HepG2 (cell line): ENCODE measurements around the gene PTPN14. TPM values are rescaled to one million over a fixed set of nuclear protein-coding genes. Genes with fewer than 3 reads are reported as not detected.

Source experiments
- ATAC-seq: fragments of 200-7000 bp; cut with Tn5 transposase; 3 replicates; pipeline ENCODE4 v1.9.1; 2020; ENCODE audit warnings: mild to moderate bottlenecking, moderate library complexity
- BruUV-seq: library from RNA; stranded (reverse); fragments of 400-500 nt; replicated peaks from 2 replicates; lab custom pipeline; 2021; lab: Mats Ljungman, UMichigan
- CTCF ChIA-PET: fragments of 300-600 bp; formaldehyde crosslinking; extraction: SDS; loops from one replicate; lab custom pipeline; 2021; ENCODE audit warnings: low total read pairs, inconsistent platforms, low intra/inter-chr PET ratio; lab: Yijun Ruan, JAX
- POLR2A ChIA-PET: fragments of 350-600 bp; sonication (Branson Sonifier 250); formaldehyde crosslinking; loops from one replicate; lab custom pipeline; 2020; ENCODE audit warnings: antibody characterized with exemption, inconsistent platforms; lab: Yijun Ruan, JAX
- DNase-seq: peaks from one replicate; pipeline ENCODE4 v3.0.0-alpha.2; 2015; ENCODE audit warnings: low spot score
- FAIRE-seq: peaks from 3 replicates; lab custom pipeline; 2011; peaks lifted over from hg19 to GRCh38; lab: Jason Lieb, UNC
- H2AFZ ChIP-seq: one replicate; pipeline ENCODE4 v1.6.1; 2011; ENCODE audit warnings: low read length, inconsistent platforms
- H3K27ac ChIP-seq: fragments of 300-600 bp; 3 replicates; pipeline ENCODE4 v1.8.0; 2011; ENCODE audit warnings: mixed run types, mild to moderate bottlenecking, mixed read lengths, low read length, inconsistent platforms; ENCODE audit not compliant: insufficient read depth; ENCODE audit errors: extremely low read length
- H3K27me3 ChIP-seq, 2 experiments: fragments of 200-600 bp in 1 of 2; 2 replicates in 1 of 2; 3 replicates in 1 of 2; pipeline versions ENCODE4 v1.6.0 to v1.8.0; 2011; ENCODE audit warnings: low read length in 2 of 2, mild to moderate bottlenecking in 2 of 2, moderate library complexity in 2 of 2, inconsistent platforms in 1 of 2; ENCODE audit not compliant: insufficient read depth in 2 of 2, control insufficient read depth in 1 of 2
- H3K36me3 ChIP-seq, 2 experiments: fragments of 200-600 bp in 1 of 2; replicated peaks in 1 of 2; 2 replicates in 1 of 2; 3 replicates in 1 of 2; pipeline versions ENCODE4 v1.5.1 to v1.8.0; 2011; ENCODE audit warnings: low read length in 2 of 2, inconsistent platforms in 1 of 2; ENCODE audit not compliant: insufficient read depth in 2 of 2, control insufficient read depth in 1 of 2
- H3K4me1 ChIP-seq: 2 replicates; pipeline ENCODE4 v1.5.1; 2012; ENCODE audit warnings: low read length, inconsistent platforms; ENCODE audit not compliant: insufficient read depth
- H3K4me2 ChIP-seq: 2 replicates; pipeline ENCODE4 v1.6.0; 2011; ENCODE audit warnings: low read depth, low read length, inconsistent platforms
- H3K4me3 ChIP-seq, 3 experiments: fragments of 200-600 bp in 1 of 3; sonication (generic), shearing (Covaris generic) in 1 of 3; replicated peaks in 1 of 3; 2 replicates each; pipeline ENCODE4 v1.5.1; 2011 to 2016; ENCODE audit warnings: low read length in 3 of 3, inconsistent platforms in 2 of 3, low read depth in 2 of 3, mild to moderate bottlenecking in 2 of 3, control low read depth in 1 of 3, mixed read lengths in 1 of 3; ENCODE audit not compliant: insufficient read depth in 1 of 3
- H3K79me2 ChIP-seq: one replicate; pipeline ENCODE4 v1.6.1; 2011; ENCODE audit warnings: low read length, inconsistent platforms; ENCODE audit not compliant: insufficient read depth
- H3K9ac ChIP-seq: 2 replicates; pipeline ENCODE4 v1.6.0; 2011; ENCODE audit warnings: mild to moderate bottlenecking, low read depth, low read length, inconsistent platforms; ENCODE audit not compliant: insufficient read depth
- H3K9me3 ChIP-seq: 2 replicates; pipeline ENCODE4 v1.5.1; 2012; ENCODE audit warnings: mild to moderate bottlenecking, low read length
- H4K20me1 ChIP-seq: 2 replicates; pipeline ENCODE4 v1.6.0; 2011; ENCODE audit warnings: inconsistent platforms, mild to moderate bottlenecking, low read length, moderate library complexity; ENCODE audit not compliant: insufficient read depth
- MTERF4 ChIP-seq: sonication (generic); formaldehyde crosslinking; IDR thresholded peaks from 2 replicates; pipeline ENCODE4 v1.8.0; 2023; ENCODE audit warnings: mild to moderate bottlenecking, missing genetic modification reagents
- NCOR1 ChIP-seq: fragments of 200-600 bp; sonication (generic); IDR thresholded peaks from 2 replicates; pipeline ENCODE4 v1.7.0; 2017; ENCODE audit warnings: antibody characterized with exemption, low read length, borderline replicate concordance
- NFKB2 ChIP-seq: sonication (generic); formaldehyde crosslinking; IDR thresholded peaks from 2 replicates; pipeline ENCODE4 v1.4.0; 2020; ENCODE audit warnings: missing genetic modification reagents, borderline replicate concordance
- PHF5A ChIP-seq: IDR thresholded peaks from one replicate; pipeline ENCODE4 v1.6.1; 2018; ENCODE audit warnings: low read depth, missing genetic modification reagents; ENCODE audit not compliant: unreplicated experiment
- RFX3 ChIP-seq: IDR thresholded peaks from 2 replicates; pipeline ENCODE4 v1.6.1; 2016; ENCODE audit warnings: missing biosample characterization, missing genetic modification reagents
- THAP11 ChIP-seq: IDR thresholded peaks from 2 replicates; pipeline ENCODE4 v1.6.1; 2016; ENCODE audit warnings: missing biosample characterization, missing genetic modification reagents
- ZNF160 ChIP-seq: sonication (generic); formaldehyde crosslinking; IDR thresholded peaks from 2 replicates; pipeline ENCODE4 v1.8.0; 2022; ENCODE audit warnings: mild to moderate bottlenecking, inconsistent platforms, missing genetic modification reagents
- ZNF382 ChIP-seq: sonication (generic); formaldehyde crosslinking; IDR thresholded peaks from 2 replicates; pipeline ENCODE4 v1.5.0; 2020; ENCODE audit warnings: missing genetic modification reagents, mild to moderate bottlenecking, borderline replicate concordance
- ZNF468 ChIP-seq: sonication (generic); formaldehyde crosslinking; IDR thresholded peaks from 2 replicates; pipeline ENCODE4 v1.8.0; 2022; ENCODE audit warnings: mild to moderate bottlenecking, moderate library complexity, missing genetic modification reagents
- ZNF772 ChIP-seq: sonication (generic); formaldehyde crosslinking; IDR thresholded peaks from 2 replicates; pipeline ENCODE4 v1.5.0; 2020; ENCODE audit warnings: mild to moderate bottlenecking, missing genetic modification reagents
- ZNF792 ChIP-seq: IDR thresholded peaks from 2 replicates; pipeline ENCODE4 v1.6.1; 2016
- WGBS: methylation state at CpG from one replicate; pipeline ENCODE4 v1.1.6; 2017; ENCODE audit warnings: low lambda C conversion rate; 5-methylcytosine and 5-hydroxymethylcytosine counted together
- in situ Hi-C: cut with HindIII; loops from 2 replicates; pipeline ENCODE4 v1.10.0; 2017; ENCODE audit warnings: low pct_unique_long_range_greater_than_20kb; ENCODE audit not compliant: extremely low pct_ligation_motif_present
- intact Hi-C: fragments of 100-400 bp; cut with micrococcal nuclease; formaldehyde crosslinking; loops from one replicate; pipeline ENCODE4 v1.10.0; 2022; ENCODE audit not compliant: unreplicated experiment
- polyA plus RNA-seq, 8 experiments: library from polyadenylated mRNA; depleted of rRNA in 3 of 8; stranded (reverse) in 7 of 8; unstranded in 1 of 8; fragments of >200 nt; fragmentation: Illumina TruSeq in 4 of 8; extraction: Trizol in 4 of 8; gene quantifications; 2 replicates each; pipeline versions ENCODE4 v1.2.1 to v1.2.3, GENCODE V29; 2011 to 2016; ENCODE audit warnings: low read depth in 4 of 8, missing spikeins in 1 of 8, mixed read lengths in 1 of 8; ENCODE audit not compliant: insufficient read depth in 1 of 8
- total RNA-seq, 5 experiments: library from RNA; depleted of rRNA; stranded (reverse); fragments of >200 nt; fragmentation: Illumina TruSeq; extraction: Trizol; gene quantifications; 2 replicates each; pipeline ENCODE4 v1.2.3, GENCODE V29; 2016; ENCODE audit warnings: low read depth in 1 of 5

PTPN14 gene
- total and polyA plus RNA-seq, 2 of the 13 experiments (the other 11 are each of a cell fraction or from before 2014, with no cell fraction given), result 3.9 to 4.7 TPM

DNA sequence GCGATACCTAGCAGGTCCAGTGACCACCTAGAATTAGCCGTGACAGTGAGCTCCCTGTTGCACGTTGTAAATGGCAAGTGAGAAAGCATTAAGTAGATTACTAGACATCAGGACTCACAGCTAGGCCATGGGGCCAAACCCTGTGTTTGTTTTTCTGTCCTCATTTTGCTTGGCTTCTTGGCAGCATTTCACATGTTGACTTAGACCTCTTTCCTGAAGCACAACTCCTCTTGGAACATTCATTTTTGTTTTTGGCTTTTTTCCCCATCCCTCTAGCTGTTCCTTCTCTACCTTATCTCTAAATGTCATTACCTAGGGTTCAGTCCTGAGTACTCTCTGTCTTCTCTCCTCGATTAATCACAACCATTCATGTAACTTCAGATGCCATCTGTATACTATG is 16.9 kb upstream of the PTPN14 start:
- H3K27me3 ChIP-seq, result peaks cover 0 to 12% of the 10 kb centered on the region in 2 experiments; a peak in 3 of 5 replicates
- in situ Hi-C loops, result loop anchor here (10.0 kb wide), 1 partner anchor 144 kb away; no protein-coding TSS in a partner anchor
- H3K27ac ChIP-seq, result no peak overlapping the region
- H3K4me1 ChIP-seq, result no peaks in the 10 kb centered on the region
- H2AFZ ChIP-seq, result no peak overlapping the region
- no peak overlapping the region for H3K4me3 ChIP-seq
- no peaks in the 10 kb centered on the region for H3K79me2 ChIP-seq
- no peaks in the 10 kb centered on the region for H3K36me3 ChIP-seq
- H4K20me1 ChIP-seq, result no peaks in the 10 kb centered on the region
- FAIRE-seq, result no peak
- CTCF ChIA-PET, result no interaction called here
- ATAC-seq, result no peak
- intact Hi-C loops, result no loop called here
- WGBS, result 4% methylated on average over 4 of the region's 4 CpGs
- BruUV-seq, result no TSS peak
- no peaks in the 10 kb centered on the region for H3K9me3 ChIP-seq
- H3K9ac ChIP-seq, result no peak overlapping the region
- POLR2A ChIA-PET, result no interaction called here
- TF ChIP-seq ZNF382 (CRISPR knock-in tag), result no peak
- TF ChIP-seq NFKB2 (CRISPR knock-in tag), result no peak
- no peak for TF ChIP-seq RFX3 (CRISPR knock-in tag)
- no peak for TF ChIP-seq ZNF160
- no peak for TF ChIP-seq NCOR1
- no peak for TF ChIP-seq PHF5A (CRISPR knock-in tag)
- no peak for TF ChIP-seq ZNF468 (CRISPR knock-in tag)
- TF ChIP-seq THAP11 (CRISPR knock-in tag), result no peak
- TF ChIP-seq ZNF772 (CRISPR knock-in tag), result no peak
- TF ChIP-seq MTERF4 (CRISPR knock-in tag), result no peak
- TF ChIP-seq ZNF792 (CRISPR knock-in tag), result no peak
- H3K4me2 ChIP-seq, result no peak overlapping the region
- no peak for DNase-seq
